HEK293T (cell line): ENCODE measurements around the gene CREB5.
A peak's percentile ranks its signal among the peaks of the same experiment; 100 is the strongest.

Source experiments
- CTCF ChIA-PET: fragments of 350-600 bp; formaldehyde crosslinking; extraction: SDS; loops from one replicate; lab custom pipeline; 2021; ENCODE audit warnings: antibody characterized with exemption, inconsistent platforms; lab: Yijun Ruan, JAX
- POLR2A ChIA-PET: fragments of 350-600 bp; formaldehyde crosslinking; extraction: SDS; loops from one replicate; lab custom pipeline; 2020; ENCODE audit warnings: antibody characterized with exemption, inconsistent platforms; lab: Yijun Ruan, JAX
- DNase-seq: peaks from one replicate; pipeline ENCODE4 v3.0.0; 2012; ENCODE audit warnings: mixed read lengths; ENCODE audit errors: extremely low spot score
- ARNT ChIP-seq: fragments of 450-650 bp; IDR thresholded peaks from 2 replicates; pipeline ENCODE4 v1.6.1; 2017; ENCODE audit warnings: mild to moderate bottlenecking
- BHLHE40 ChIP-seq: fragments of 450-650 bp; IDR thresholded peaks from 2 replicates; pipeline ENCODE4 v1.6.1; 2016; ENCODE audit warnings: mild to moderate bottlenecking, moderate library complexity, borderline replicate concordance
- CTBP1 ChIP-seq: fragments of 450-650 bp; IDR thresholded peaks from 2 replicates; pipeline ENCODE4 v1.6.1; 2016; ENCODE audit warnings: borderline replicate concordance
- ELF4 ChIP-seq: fragments of 450-650 bp; IDR thresholded peaks from 2 replicates; pipeline ENCODE4 v1.6.1; 2017; ENCODE audit warnings: antibody characterized with exemption
- FOXA1 ChIP-seq: fragments of 450-650 bp; IDR thresholded peaks from 2 replicates; pipeline ENCODE4 v1.6.1; 2016; ENCODE audit warnings: mild to moderate bottlenecking
- FOXK2 ChIP-seq: fragments of 450-650 bp; IDR thresholded peaks from 2 replicates; pipeline ENCODE4 v1.6.1; 2016; ENCODE audit warnings: mild to moderate bottlenecking
- FOXM1 ChIP-seq: fragments of 450-650 bp; IDR thresholded peaks from 2 replicates; pipeline ENCODE4 v1.6.1; 2017; ENCODE audit warnings: mild to moderate bottlenecking, borderline replicate concordance
- HDGF ChIP-seq: fragments of 450-650 bp; IDR thresholded peaks from 2 replicates; pipeline ENCODE4 v1.6.1; 2017; ENCODE audit warnings: antibody characterized with exemption, borderline replicate concordance
- L3MBTL2 ChIP-seq: fragments of 450-650 bp; conservative IDR thresholded peaks from 2 replicates; pipeline ENCODE4 v1.6.1; 2016; ENCODE audit warnings: mild to moderate bottlenecking
- LEF1 ChIP-seq: fragments of 450-650 bp; IDR thresholded peaks from 2 replicates; pipeline ENCODE4 v1.6.1; 2017; ENCODE audit warnings: mild to moderate bottlenecking, borderline replicate concordance
- NFRKB ChIP-seq: fragments of 450-650 bp; IDR thresholded peaks from 2 replicates; pipeline ENCODE4 v1.6.1; 2016; ENCODE audit warnings: mild to moderate bottlenecking, moderate library complexity
- PKNOX1 ChIP-seq: fragments of 450-650 bp; IDR thresholded peaks from 2 replicates; pipeline ENCODE4 v1.6.1; 2016
- SP1 ChIP-seq: fragments of 450-650 bp; IDR thresholded peaks from 2 replicates; pipeline ENCODE4 v1.6.1; 2017
- SUZ12 ChIP-seq: fragments of 450-650 bp; IDR thresholded peaks from 2 replicates; pipeline ENCODE4 v1.6.1; 2016; ENCODE audit warnings: mild to moderate bottlenecking
- TARDBP ChIP-seq: fragments of 450-650 bp; IDR thresholded peaks from 2 replicates; pipeline ENCODE4 v1.6.1; 2016
- ZNF384 ChIP-seq: fragments of 450-650 bp; IDR thresholded peaks from 2 replicates; pipeline ENCODE4 v1.6.1; 2016

CREB5 gene

GRCh38 chr7:28405662-28406061, 6.7 kb upstream of the CREB5 start:
- POLR2A ChIA-PET: no interaction called here
- TF ChIP-seq NFRKB (no peak), FOXA1 (no peak), TARDBP (no peak), ZNF384 (no peak), LEF1 (no peak), BHLHE40 (no peak), HDGF (no peak), CTBP1 (no peak), ARNT (no peak), SUZ12 (no peak), PKNOX1 (no peak), FOXK2 (no peak), FOXM1 (no peak), ELF4 (no peak), SP1 (no peak), L3MBTL2 (no peak)
- CTCF ChIA-PET: interaction anchor here (0.9 to 1.2 kb wide), 2 partner anchors 17 to 1009 kb away, joined by 3 read pairs; no protein-coding TSS in a partner anchor
- no peak for DNase-seq

- CTCF ChIA-PET: interaction anchor here (0.9 to 1.2 kb wide), 2 partner anchors 18 to 1008 kb away, joined by 3 read pairs; no protein-coding TSS in a partner anchor
Observed at GRCh38 chr7:28406192-28406591, 6.1 kb upstream of the CREB5 start.

GRCh38 chr7:28407651-28408050, 4.7 kb upstream of the CREB5 start:
- no peak for TF ChIP-seq SP1
- TF ChIP-seq ZNF384: no peak
- TF ChIP-seq PKNOX1: peak; percentile 19; the same call in 1 of the 2 replicates
- ChIA-PET POLR2A (interaction anchor here (0.6 kb wide), 1 partner anchor 13 kb away, joined by 4 read pairs; no protein-coding TSS in a partner anchor), CTCF (no interaction called here)
- no peak for DNase-seq

More at GRCh38 chr7:28406192-28406591, 6.1 kb upstream of the CREB5 start:
- POLR2A ChIA-PET: no interaction called here
- no peak for DNase-seq
- TF ChIP-seq FOXK2: no peak
- peak; percentile 96 for TF ChIP-seq PKNOX1

- no peak for DNase-seq
- TF ChIP-seq SUZ12: no peak
- no peak for TF ChIP-seq CTBP1
- TF ChIP-seq L3MBTL2: no peak
- no peak for TF ChIP-seq FOXK2
- no peak for TF ChIP-seq ELF4
- TF ChIP-seq HDGF: no peak
- TF ChIP-seq LEF1: no peak
- no peak for TF ChIP-seq PKNOX1
- no peak for TF ChIP-seq FOXA1
- ChIA-PET CTCF (no interaction called here), POLR2A (interaction anchor here (0.6 to 1.2 kb wide), 3 partner anchors 9 to 224 kb away, joined by 3 to 6 read pairs (median 4); no protein-coding TSS in a partner anchor)
Observed at GRCh38 chr7:28408105-28408959, 4.0 kb upstream of the CREB5 start.

- CTCF ChIA-PET: no interaction called here
- DNase-seq: peak; percentile 92
- peak; percentile 58 for TF ChIP-seq PKNOX1
- no peak for TF ChIP-seq SUZ12
- TF ChIP-seq FOXK2: no peak
- TF ChIP-seq L3MBTL2: no peak
- TF ChIP-seq HDGF: no peak
- TF ChIP-seq NFRKB: 0 out of 2 replicates have a peak, but pooled peaks have one; percentile 43
- TF ChIP-seq FOXA1: no peak
- TF ChIP-seq CTBP1: peak; percentile 27; the same call in 1 of the 2 replicates
- no peak for TF ChIP-seq ARNT
- TF ChIP-seq FOXM1: no peak
- TF ChIP-seq ELF4: no peak; the same call in 1 of the 2 replicates
- no peak for TF ChIP-seq BHLHE40
- POLR2A ChIA-PET: interaction anchor here (0.8 to 1.4 kb wide), 3 partner anchors 8 to 225 kb away, joined by 3 to 6 read pairs (median 4); no protein-coding TSS in a partner anchor
Observed at GRCh38 chr7:28408960-28409715, 3.2 kb upstream of the CREB5 start.
